HepG2 (cell line): Measurements from ENCODE around the gene CHDH. TPM values are rescaled to one million over a fixed set of nuclear protein-coding genes. Genes with fewer than 3 reads are reported as not detected.
A peak's percentile ranks its signal among the peaks of the same experiment; 100 is the strongest.

Experiments
- CC2D1A ChIP-seq: sonication (generic); formaldehyde crosslinking; IDR thresholded peaks from 2 replicates; pipeline ENCODE4 v1.8.1; 2023; ENCODE audit warnings: mild to moderate bottlenecking, missing genetic modification reagents
- CCDC6 ChIP-seq: sonication (generic); formaldehyde crosslinking; IDR thresholded peaks from 2 replicates; pipeline ENCODE4 v1.8.1; 2022; ENCODE audit warnings: mild to moderate bottlenecking, missing genetic modification reagents, moderate library complexity
- ELK4 ChIP-seq: sonication (generic); formaldehyde crosslinking; IDR thresholded peaks from 2 replicates; pipeline ENCODE4 v1.9.0; 2021; ENCODE audit warnings: missing genetic modification reagents, borderline replicate concordance
- ETS1 ChIP-seq: sonication (generic); formaldehyde crosslinking; IDR thresholded peaks from 2 replicates; pipeline ENCODE4 v1.4.0; 2020; ENCODE audit warnings: missing genetic modification reagents
- HOXD1 ChIP-seq: sonication (generic); formaldehyde crosslinking; IDR thresholded peaks from 2 replicates; pipeline ENCODE4 v1.5.0; 2020; ENCODE audit warnings: missing genetic modification reagents
- NR2F6 ChIP-seq, 2 experiments: IDR thresholded peaks; 2 replicates each; pipeline ENCODE4 v1.6.1; 2016; ENCODE audit warnings: antibody characterized with exemption in 1 of 2, mild to moderate bottlenecking in 1 of 2
- NRL ChIP-seq: sonication (generic); formaldehyde crosslinking; IDR thresholded peaks from 2 replicates; pipeline ENCODE4 v1.5.0; 2020; ENCODE audit warnings: missing genetic modification reagents, mild to moderate bottlenecking, moderate library complexity, borderline replicate concordance
- PREB ChIP-seq: sonication (generic); formaldehyde crosslinking; IDR thresholded peaks from 2 replicates; pipeline ENCODE4 v1.4.0; 2020; ENCODE audit warnings: missing genetic modification reagents
- RXRA ChIP-seq: sonication (generic); formaldehyde crosslinking; IDR thresholded peaks from 2 replicates; pipeline ENCODE4 v1.5.1; 2020; ENCODE audit warnings: missing genetic modification reagents
- SP140L ChIP-seq: sonication (generic); formaldehyde crosslinking; IDR thresholded peaks from 2 replicates; pipeline ENCODE4 v1.4.0; 2020; ENCODE audit warnings: missing genetic modification reagents, borderline replicate concordance
- SRSF4 ChIP-seq: fragments of 200-400 bp; formaldehyde crosslinking; IDR thresholded peaks from one replicate; pipeline ENCODE4 v1.6.1; 2018; ENCODE audit warnings: mild to moderate bottlenecking, low read depth, low read length, moderate library complexity; ENCODE audit not compliant: poor library complexity, severe bottlenecking
- TFDP1 ChIP-seq: IDR thresholded peaks from 2 replicates; pipeline ENCODE4 v1.6.1; 2016; ENCODE audit warnings: missing compliant biosample characterization, missing genetic modification reagents, borderline replicate concordance
- ZBTB37 ChIP-seq: sonication (generic); formaldehyde crosslinking; IDR thresholded peaks from 2 replicates; pipeline ENCODE4 v1.4.0; 2020; ENCODE audit warnings: mild to moderate bottlenecking, missing genetic modification reagents
- ZFP36 ChIP-seq: fragments of 150-350 bp; IDR thresholded peaks from 2 replicates; pipeline ENCODE4 v1.6.1; 2018; ENCODE audit warnings: borderline replicate concordance, low read length, low read depth; ENCODE audit not compliant: partially characterized antibody
- ZNF280D ChIP-seq: sonication (generic); formaldehyde crosslinking; IDR thresholded peaks from 2 replicates; pipeline ENCODE4 v1.5.1; 2020; ENCODE audit warnings: mild to moderate bottlenecking, missing genetic modification reagents
- ZNF33B ChIP-seq: sonication (generic); formaldehyde crosslinking; IDR thresholded peaks from 2 replicates; pipeline ENCODE4 v1.5.1; 2020; ENCODE audit warnings: mild to moderate bottlenecking, missing genetic modification reagents
- ZNF629 ChIP-seq: sonication (generic); formaldehyde crosslinking; conservative IDR thresholded peaks from 2 replicates; pipeline ENCODE4 v1.5.0; 2020; ENCODE audit warnings: missing genetic modification reagents
- polyA plus RNA-seq, 8 experiments: library from polyadenylated mRNA; depleted of rRNA in 3 of 8; stranded (reverse) in 7 of 8; unstranded in 1 of 8; fragments of >200 nt; fragmentation: Illumina TruSeq in 4 of 8; extraction: Trizol in 4 of 8; gene quantifications; 2 replicates each; pipeline versions ENCODE4 v1.2.1 to v1.2.3, GENCODE V29; 2011 to 2016; ENCODE audit warnings: low read depth in 4 of 8, missing spikeins in 1 of 8, mixed read lengths in 1 of 8; ENCODE audit not compliant: insufficient read depth in 1 of 8
- total RNA-seq, 5 experiments: library from RNA; depleted of rRNA; stranded (reverse); fragments of >200 nt; fragmentation: Illumina TruSeq; extraction: Trizol; gene quantifications; 2 replicates each; pipeline ENCODE4 v1.2.3, GENCODE V29; 2016; ENCODE audit warnings: low read depth in 1 of 5

Gene CHDH
- total and polyA plus RNA-seq, 2 of the 13 experiments (the other 11 are each of a cell fraction or from before 2014, with no cell fraction given): 28.1 to 48.9 TPM

- TF ChIP-seq TFDP1 (CRISPR knock-in tag) (no peak), ZNF629 (CRISPR knock-in tag) (peak; percentile 75), RXRA (CRISPR knock-in tag) (peak; percentile 85), ZNF33B (CRISPR knock-in tag) (no peak), PREB (CRISPR knock-in tag) (no peak), ZNF280D (CRISPR knock-in tag) (no peak), SRSF4 (no peak), ELK4 (CRISPR knock-in tag) (no peak), CC2D1A (CRISPR knock-in tag) (no peak), ETS1 (no peak), SP140L (CRISPR knock-in tag) (no peak), ZBTB37 (CRISPR knock-in tag) (no peak), ZFP36 (no peak), NR2F6 (IDR thresholded peaks at IDR 0.05) (peak; percentile 91), NR2F6 (CRISPR knock-in tag; IDR thresholded peaks at IDR 0.05) (peak; percentile 96), NRL (CRISPR knock-in tag) (no peak), HOXD1 (CRISPR knock-in tag) (peak; percentile 15; the same call in 1 of the 2 replicates), CCDC6 (CRISPR knock-in tag) (no peak)
Measured at GRCh38 chr3:53843195-53844177, 2.7 kb downstream of the CHDH start (continued).
